Measurements from ENCODE around the gene RPL41. TPM values are rescaled to one million over a fixed set of nuclear protein-coding genes. Genes with fewer than 3 reads are reported as not detected.

RPL41 gene
- total RNA-seq, 2 donors from 2014 or later = 2,363 to 2,700 TPM

DNA sequence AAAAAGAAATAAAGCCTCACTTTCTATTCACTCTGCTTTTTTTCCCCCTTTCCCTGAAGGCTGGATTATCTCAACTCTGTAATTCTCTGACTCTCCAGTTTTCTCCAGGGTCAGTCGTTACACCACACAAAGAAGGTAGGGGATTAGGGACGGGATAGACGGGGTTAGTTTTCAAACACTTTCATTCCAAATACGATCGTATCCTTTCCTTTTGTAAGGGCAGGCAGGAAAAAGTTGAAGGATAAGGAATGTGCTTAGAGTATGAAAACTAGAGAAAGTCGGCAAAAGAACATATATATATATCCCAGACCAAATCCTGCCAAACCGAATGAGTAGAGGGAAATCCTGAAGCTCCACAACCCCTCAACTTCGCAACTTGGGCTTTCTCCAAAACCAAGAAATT lies 11.1 kb downstream of the RPL41 start:
- Mint-ChIP-seq H3K4me1 (ENCODE audit: low read depth in 2 of 2) (peaks cover 59 to 63% of the 10 kb centered on the region in 2 donors), H3K4me3 (peak overlapping the region; percentile 97), H3K27me3 (no peaks in the 10 kb centered on the region), H3K27ac (peak overlapping the region; percentile 92 to 94), H3K9me3 (no peaks in the 10 kb centered on the region), H3K36me3 (peaks cover 17% of the 10 kb centered on the region)
- ATAC-seq = no peak
- no peak for DNase-seq (ENCODE audit: low spot score)

- H3K27me3 Mint-ChIP-seq = no peaks in the 10 kb centered on the region
Observed at GRCh38 chr12:56127888-56128669, 11.6 kb downstream of the RPL41 start, which contains the start of gene ESYT1. Gene ESYT1 (plus strand): TSS chr12:56128267. CDS start chr12:56128320, 53 bp downstream.

GRCh38 chr12:56128670-56129205 lies 12.3 kb downstream of the RPL41 start:
- peaks cover 57 to 61% of the 10 kb centered on the region in 2 donors for H3K4me1 Mint-ChIP-seq (ENCODE audit: low read depth in 2 of 2)
- peak overlapping the region; percentile 92 to 94 for H3K27ac Mint-ChIP-seq
- DNase-seq (ENCODE audit: low spot score) (peak; percentile 63), ATAC-seq (no peak)
- no peaks in the 10 kb centered on the region for H3K9me3 Mint-ChIP-seq
- H3K4me3 Mint-ChIP-seq = peak overlapping the region; percentile 97
- H3K36me3 Mint-ChIP-seq = peaks cover 17% of the 10 kb centered on the region
- no peaks in the 10 kb centered on the region for H3K27me3 Mint-ChIP-seq

More at GRCh38 chr12:56127888-56128669, 11.6 kb downstream of the RPL41 start, which contains the start of gene ESYT1:
- DNase-seq (ENCODE audit: low spot score) = peak; percentile 98
- ATAC-seq = peak; percentile 97
- H3K27ac Mint-ChIP-seq = peak within 1 kb of the TSS; percentile 92 to 94
- peaks cover 17% of the 10 kb centered on the region for H3K36me3 Mint-ChIP-seq
- H3K4me3 Mint-ChIP-seq = peak within 1 kb of the TSS; percentile 97
- H3K9me3 Mint-ChIP-seq = no peaks in the 10 kb centered on the region
- H3K4me1 Mint-ChIP-seq (ENCODE audit: low read depth in 2 of 2) = peaks cover 59 to 63% of the 10 kb centered on the region in 2 donors

GRCh38 chr12:56129206-56129941 lies 12.9 kb downstream of the RPL41 start:
- Mint-ChIP-seq H3K27me3 (no peaks in the 10 kb centered on the region), H3K27ac (peak overlapping the region; percentile 92 to 94), H3K36me3 (peaks cover 20% of the 10 kb centered on the region), H3K4me1 (ENCODE audit: low read depth in 2 of 2) (peaks cover 54 to 55% of the 10 kb centered on the region in 2 donors), H3K4me3 (peak overlapping the region; percentile 97), H3K9me3 (no peaks in the 10 kb centered on the region)
- DNase-seq (ENCODE audit: low spot score) (peak; percentile 90), ATAC-seq (peak; percentile 64 to 66)

DNA sequence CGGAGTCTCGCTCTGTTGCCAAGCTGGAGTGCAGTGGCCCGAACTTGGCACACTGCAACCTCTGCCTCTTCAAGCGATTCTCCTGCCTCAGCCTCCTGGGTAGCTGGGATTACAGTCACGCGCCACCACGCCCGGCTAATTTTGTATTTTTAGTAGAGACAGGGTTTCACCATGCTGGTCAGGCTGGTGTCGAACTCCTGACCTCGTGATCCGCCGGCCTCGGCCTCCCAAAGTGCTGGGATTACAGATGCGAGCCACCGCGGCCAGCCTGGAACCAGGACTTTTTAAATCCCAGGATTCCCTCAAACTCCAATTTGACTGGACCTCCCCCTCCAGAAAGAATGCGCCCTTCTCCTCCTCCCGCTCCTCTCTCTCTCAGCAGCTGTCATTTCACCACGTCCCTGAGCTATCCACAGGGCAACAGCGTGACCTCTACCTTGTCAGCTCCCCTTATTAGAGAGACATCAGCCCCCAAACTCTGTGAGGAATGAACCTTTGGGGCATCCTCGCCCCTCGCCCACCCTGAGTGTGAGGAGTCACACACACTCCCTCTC lies 13.6 kb downstream of the RPL41 start:
- no peaks in the 10 kb centered on the region for H3K27me3 Mint-ChIP-seq
- ATAC-seq = no peak
- peaks cover 52 to 53% of the 10 kb centered on the region in 2 donors for H3K4me1 Mint-ChIP-seq (ENCODE audit: low read depth in 2 of 2)
- peak overlapping the region; percentile 92 to 94 for H3K27ac Mint-ChIP-seq
- H3K36me3 Mint-ChIP-seq = peaks cover 21% of the 10 kb centered on the region
- H3K9me3 Mint-ChIP-seq = no peaks in the 10 kb centered on the region
- H3K4me3 Mint-ChIP-seq = peak overlapping the region; percentile 97
- no peak for DNase-seq (ENCODE audit: low spot score)

- Mint-ChIP-seq H3K4me3 (peak overlapping the region; percentile 97), H3K36me3 (peaks cover 23% of the 10 kb centered on the region), H3K9me3 (no peaks in the 10 kb centered on the region), H3K27me3 (no peaks in the 10 kb centered on the region), H3K27ac (peak overlapping the region; percentile 92 to 94), H3K4me1 (ENCODE audit: low read depth in 2 of 2) (peaks cover 52% of the 10 kb centered on the region in 2 donors)
- no peak for ATAC-seq
- DNase-seq (ENCODE audit: low spot score) = no peak
Observed at GRCh38 chr12:56130876-56131275, 14.4 kb downstream of the RPL41 start.

GRCh38 chr12:56134897-56135296 lies 18.5 kb downstream of the RPL41 start:
- ATAC-seq = no peak
- no peak overlapping the region for H3K4me3 Mint-ChIP-seq
- H3K27me3 Mint-ChIP-seq = no peaks in the 10 kb centered on the region
- DNase-seq (ENCODE audit: low spot score) = no peak
- H3K27ac Mint-ChIP-seq = peak overlapping the region in 1 of 2 donors; percentile 41
- peaks cover 41% of the 10 kb centered on the region for H3K36me3 Mint-ChIP-seq
- peaks cover 19 to 25% of the 10 kb centered on the region in 2 donors for H3K4me1 Mint-ChIP-seq (ENCODE audit: low read depth in 2 of 2)
- H3K9me3 Mint-ChIP-seq = no peaks in the 10 kb centered on the region

- DNase-seq (ENCODE audit: low spot score) (no peak), ATAC-seq (no peak)
- Mint-ChIP-seq H3K9me3 (no peaks in the 10 kb centered on the region), H3K4me3 (no peak overlapping the region), H3K27ac (peak overlapping the region in 1 of 2 donors; percentile 50), H3K27me3 (no peaks in the 10 kb centered on the region), H3K4me1 (ENCODE audit: low read depth in 2 of 2) (peaks cover 7 to 9% of the 10 kb centered on the region in 2 donors), H3K36me3 (peaks cover 39% of the 10 kb centered on the region)
Observed at GRCh38 chr12:56137853-56138571, 21.6 kb downstream of the RPL41 start.

DNA sequence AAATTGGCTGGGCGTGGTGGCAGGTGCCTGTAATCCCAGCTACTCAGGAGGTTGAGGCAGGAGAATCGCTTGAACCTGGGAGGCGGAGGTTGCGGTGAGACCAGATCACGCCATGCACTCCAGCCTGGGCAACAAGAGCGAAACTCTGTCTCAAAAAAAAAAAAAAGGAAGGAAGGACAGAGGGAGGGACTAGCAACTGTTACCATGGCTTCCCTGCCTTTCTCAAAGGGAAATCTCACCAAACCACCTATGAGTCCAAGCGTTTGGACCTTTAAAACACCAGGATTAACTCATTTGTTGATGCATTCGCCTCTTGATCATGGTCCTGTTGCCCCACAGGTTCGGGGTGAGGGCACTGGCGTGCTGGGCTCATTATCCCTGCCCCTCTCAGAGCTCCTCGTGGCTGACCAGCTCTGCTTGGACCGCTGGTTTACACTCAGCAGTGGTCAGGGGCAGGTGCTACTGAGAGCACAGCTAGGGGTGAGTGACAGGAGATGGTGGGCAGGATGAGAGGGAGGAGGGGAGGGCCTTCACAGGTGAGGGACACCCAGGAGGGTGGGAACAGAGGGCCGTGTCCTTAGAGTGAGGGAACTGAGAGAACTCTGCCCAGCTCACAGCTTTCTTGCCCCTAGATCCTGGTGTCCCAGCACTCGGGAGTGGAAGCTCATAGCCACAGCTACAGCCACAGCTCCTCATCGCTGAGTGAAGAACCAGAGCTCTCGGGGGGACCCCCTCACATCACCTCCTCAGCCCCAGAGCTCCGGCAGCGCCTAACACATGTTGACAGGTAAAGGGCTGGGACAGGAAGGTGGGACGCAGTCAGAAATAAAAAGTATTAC lies 25.7 kb downstream of the RPL41 start:
- Mint-ChIP-seq H3K9me3 (no peaks in the 10 kb centered on the region), H3K27ac (peak overlapping the region in 1 of 2 donors; percentile 82), H3K4me1 (ENCODE audit: low read depth in 2 of 2) (peaks cover 9% of the 10 kb centered on the region in 2 donors), H3K36me3 (peaks cover 34% of the 10 kb centered on the region), H3K27me3 (no peaks in the 10 kb centered on the region), H3K4me3 (no peak overlapping the region)
- ATAC-seq (no peak), DNase-seq (ENCODE audit: low spot score) (no peak)

DNA sequence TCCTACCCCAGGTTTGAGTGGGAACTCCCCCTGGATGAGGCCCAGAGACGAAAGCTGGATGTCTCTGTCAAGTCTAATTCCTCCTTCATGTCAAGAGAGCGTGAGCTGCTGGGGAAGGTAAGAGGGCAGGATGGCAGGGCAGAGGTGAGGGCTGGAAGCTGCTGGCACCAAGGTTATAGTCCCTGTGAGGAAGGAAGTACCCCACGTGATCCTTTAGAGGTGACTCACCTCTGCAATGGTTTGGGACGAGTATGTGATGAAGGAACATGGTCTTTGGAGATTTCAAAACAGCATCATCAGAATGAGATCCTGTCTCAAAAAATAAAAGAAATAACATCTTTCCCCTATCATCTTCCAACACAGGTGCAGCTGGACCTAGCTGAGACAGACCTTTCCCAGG lies 26.8 kb downstream of the RPL41 start:
- no peak for DNase-seq (ENCODE audit: low spot score)
- no peak for ATAC-seq
- H3K4me3 Mint-ChIP-seq = no peak overlapping the region
- H3K9me3 Mint-ChIP-seq = no peaks in the 10 kb centered on the region
- H3K27me3 Mint-ChIP-seq = no peaks in the 10 kb centered on the region
- H3K27ac Mint-ChIP-seq = peak overlapping the region; percentile 48 to 82
- H3K4me1 Mint-ChIP-seq (ENCODE audit: low read depth in 2 of 2) = peaks cover 9% of the 10 kb centered on the region in 2 donors
- peaks cover 30% of the 10 kb centered on the region for H3K36me3 Mint-ChIP-seq

- no peak for DNase-seq (ENCODE audit: low spot score)
- peaks cover 4 to 9% of the 10 kb centered on the region in 2 donors for H3K4me1 Mint-ChIP-seq (ENCODE audit: low read depth in 2 of 2)
- H3K27ac Mint-ChIP-seq = peak overlapping the region; percentile 48 to 82
- no peaks in the 10 kb centered on the region for H3K27me3 Mint-ChIP-seq
- peaks cover 23% of the 10 kb centered on the region for H3K36me3 Mint-ChIP-seq
- H3K9me3 Mint-ChIP-seq = no peaks in the 10 kb centered on the region
- ATAC-seq = no peak
- no peak overlapping the region for H3K4me3 Mint-ChIP-seq
Observed at GRCh38 chr12:56143870-56144269, 27.4 kb downstream of the RPL41 start.

- no peak overlapping the region for H3K27ac Mint-ChIP-seq
- no peaks in the 10 kb centered on the region for H3K9me3 Mint-ChIP-seq
- no peaks in the 10 kb centered on the region for H3K27me3 Mint-ChIP-seq
- H3K4me3 Mint-ChIP-seq = no peak overlapping the region
- H3K36me3 Mint-ChIP-seq = peaks cover 17% of the 10 kb centered on the region
- peaks cover 6 to 11% of the 10 kb centered on the region in 2 donors for H3K4me1 Mint-ChIP-seq (ENCODE audit: low read depth in 2 of 2)
- ATAC-seq (no peak), DNase-seq (ENCODE audit: low spot score) (no peak)
Observed at GRCh38 chr12:56145217-56145616, 28.8 kb downstream of the RPL41 start.

Data from natural killer cell treated with Interleukin-12 subunit alpha and Interleukin-12 subunit beta and Interleukin-15 and Interleukin-18, amount 100 ng/mL, for 72 hours (primary cell).